Measurements from ENCODE around the gene SPATA31D4.

- TF ChIP-seq CTCF (IDR thresholded peaks at IDR 0.05), result no peak
- no peak for TF ChIP-seq POLR2A (IDR thresholded peaks at IDR 0.05)
These were observed 32.2 kb upstream of the SPATA31D4 start for GRCh38 chr9:81896070-81896469.
